PFSK-1 (cell line): ENCODE measurements around the gene MINPP1.

ENCODE experiments used
- FOXP2 ChIP-seq: optimal IDR thresholded peaks from 2 replicates; pipeline ENCODE3; 2011; ENCODE audit warnings: borderline replicate concordance, control low read depth, inconsistent platforms; ENCODE audit not compliant: insufficient read depth; ENCODE audit errors: extremely low read length, extremely low read depth
- POLR2AphosphoS5 ChIP-seq: IDR thresholded peaks from 2 replicates; pipeline ENCODE4 v1.6.1; 2012; ENCODE audit warnings: low read depth, mild to moderate bottlenecking, control low read depth, low read length, moderate library complexity
- REST ChIP-seq, 2 experiments: IDR thresholded peaks; 2 replicates each; pipeline versions ENCODE4 v1.6.1 to v1.8.0; 2011 to 2012; ENCODE audit warnings: low read depth in 2 of 2, low read length in 2 of 2, control low read depth in 1 of 2, inconsistent platforms in 1 of 2, mild to moderate bottlenecking in 1 of 2, moderate library complexity in 1 of 2; ENCODE audit not compliant: insufficient read depth in 1 of 2
- SIN3A ChIP-seq: IDR thresholded peaks from 2 replicates; pipeline ENCODE4 v1.6.1; 2012; ENCODE audit warnings: mild to moderate bottlenecking, low read length, moderate library complexity, borderline replicate concordance; ENCODE audit not compliant: insufficient read depth
- TAF1 ChIP-seq: IDR thresholded peaks from 2 replicates; pipeline ENCODE4 v1.6.1; 2012; ENCODE audit warnings: low read length, control low read depth, borderline replicate concordance; ENCODE audit not compliant: insufficient read depth

The MINPP1 gene

GRCh38 chr10:87594864-87595263 is 90.2 kb downstream of the MINPP1 start:
- TF ChIP-seq FOXP2 (no peak), SIN3A (no peak), TAF1 (no peak), POLR2AphosphoS5 (no peak), REST (IDR thresholded peaks at IDR 0.05; ENCODE audit: insufficient read depth in 1 of 2, low read depth in 2 of 2, low read length in 2 of 2) (no peak)

- TF ChIP-seq POLR2AphosphoS5: no peak
- no peak for TF ChIP-seq FOXP2
- TF ChIP-seq SIN3A: no peak
- TF ChIP-seq REST (IDR thresholded peaks at IDR 0.05; ENCODE audit: insufficient read depth in 1 of 2, low read depth in 2 of 2, low read length in 2 of 2): no peak
- no peak for TF ChIP-seq TAF1
These were observed 91.7 kb downstream of the MINPP1 start for GRCh38 chr10:87596351-87596750.

- TF ChIP-seq POLR2AphosphoS5 (no peak), TAF1 (no peak), SIN3A (no peak), FOXP2 (no peak), REST (IDR thresholded peaks at IDR 0.05; ENCODE audit: insufficient read depth in 1 of 2, low read depth in 2 of 2, low read length in 2 of 2) (no peak)
These were observed 94.0 kb downstream of the MINPP1 start for GRCh38 chr10:87598700-87599099.

- no peak for TF ChIP-seq FOXP2
- TF ChIP-seq SIN3A: no peak
- TF ChIP-seq POLR2AphosphoS5: no peak
- no peak for TF ChIP-seq REST (IDR thresholded peaks at IDR 0.05; ENCODE audit: insufficient read depth in 1 of 2, low read depth in 2 of 2, low read length in 2 of 2)
- TF ChIP-seq TAF1: no peak
These were observed 95.9 kb downstream of the MINPP1 start for GRCh38 chr10:87600581-87600980.
